T-helper 2 cell (primary cell): Measurements from ENCODE around the gene TJP3.
"Not testable (repeated sequence)": the region's sequence is repeated elsewhere in the genome, so short reads cannot be mapped to it uniquely, and the experiment has no call there.

Experiments used
- DNase-seq, 5 experiments: peaks; one replicate each; pipeline versions ENCODE4 v3.0.0 to v3.0.0-alpha.2; 2012 to 2022
- total RNA-seq, 2 donors: gene quantifications; one replicate each; lab custom pipeline; 2026; lab: John Stamatoyannopoulos, UW

Gene TJP3, protein sequence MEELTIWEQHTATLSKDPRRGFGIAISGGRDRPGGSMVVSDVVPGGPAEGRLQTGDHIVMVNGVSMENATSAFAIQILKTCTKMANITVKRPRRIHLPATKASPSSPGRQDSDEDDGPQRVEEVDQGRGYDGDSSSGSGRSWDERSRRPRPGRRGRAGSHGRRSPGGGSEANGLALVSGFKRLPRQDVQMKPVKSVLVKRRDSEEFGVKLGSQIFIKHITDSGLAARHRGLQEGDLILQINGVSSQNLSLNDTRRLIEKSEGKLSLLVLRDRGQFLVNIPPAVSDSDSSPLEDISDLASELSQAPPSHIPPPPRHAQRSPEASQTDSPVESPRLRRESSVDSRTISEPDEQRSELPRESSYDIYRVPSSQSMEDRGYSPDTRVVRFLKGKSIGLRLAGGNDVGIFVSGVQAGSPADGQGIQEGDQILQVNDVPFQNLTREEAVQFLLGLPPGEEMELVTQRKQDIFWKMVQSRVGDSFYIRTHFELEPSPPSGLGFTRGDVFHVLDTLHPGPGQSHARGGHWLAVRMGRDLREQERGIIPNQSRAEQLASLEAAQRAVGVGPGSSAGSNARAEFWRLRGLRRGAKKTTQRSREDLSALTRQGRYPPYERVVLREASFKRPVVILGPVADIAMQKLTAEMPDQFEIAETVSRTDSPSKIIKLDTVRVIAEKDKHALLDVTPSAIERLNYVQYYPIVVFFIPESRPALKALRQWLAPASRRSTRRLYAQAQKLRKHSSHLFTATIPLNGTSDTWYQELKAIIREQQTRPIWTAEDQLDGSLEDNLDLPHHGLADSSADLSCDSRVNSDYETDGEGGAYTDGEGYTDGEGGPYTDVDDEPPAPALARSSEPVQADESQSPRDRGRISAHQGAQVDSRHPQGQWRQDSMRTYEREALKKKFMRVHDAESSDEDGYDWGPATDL
- total RNA-seq: 15.6 to 16.4 reads per million in 2 donors

DNA sequence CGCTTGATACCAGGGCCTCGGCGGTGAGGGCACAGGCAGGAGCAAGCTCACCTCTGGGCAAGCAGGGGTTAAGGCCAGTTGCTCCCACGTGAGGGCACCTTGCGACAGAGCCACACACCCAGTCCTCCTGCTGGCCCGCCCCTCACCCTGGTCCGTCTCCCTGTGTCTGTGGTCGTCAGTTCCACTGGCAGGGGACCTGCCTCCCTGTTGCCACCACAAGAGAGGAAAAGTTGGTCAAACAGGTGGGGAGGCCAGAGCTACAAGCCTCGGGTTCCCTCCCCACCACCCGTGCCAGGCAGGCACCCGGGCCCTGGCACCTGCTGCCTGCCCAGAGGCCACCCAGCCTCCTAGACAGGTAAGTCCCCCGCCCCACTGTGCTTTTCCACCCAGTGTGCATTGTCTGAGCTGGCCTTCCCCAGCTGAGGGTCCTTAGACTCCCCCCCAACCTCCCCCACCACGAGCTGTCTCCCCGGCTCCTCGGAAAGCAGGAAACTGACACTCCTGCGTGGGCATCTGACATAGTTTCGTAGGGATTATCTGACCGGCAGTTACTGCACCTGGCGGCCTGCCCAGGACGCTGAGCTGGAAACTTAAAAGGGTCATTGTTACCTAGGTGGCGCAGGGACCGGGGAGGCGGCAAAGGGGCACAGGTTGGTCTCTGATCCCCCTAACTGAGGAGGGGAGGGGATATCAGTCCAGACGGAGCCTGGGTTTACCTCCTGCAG, at the start of gene TJP3:
TJP3 (plus strand) TSS at position 178 of the 725 bp plus-strand sequence. CDS start 20,049 bp downstream, outside the sequence.
- no peak for DNase-seq

DNA sequence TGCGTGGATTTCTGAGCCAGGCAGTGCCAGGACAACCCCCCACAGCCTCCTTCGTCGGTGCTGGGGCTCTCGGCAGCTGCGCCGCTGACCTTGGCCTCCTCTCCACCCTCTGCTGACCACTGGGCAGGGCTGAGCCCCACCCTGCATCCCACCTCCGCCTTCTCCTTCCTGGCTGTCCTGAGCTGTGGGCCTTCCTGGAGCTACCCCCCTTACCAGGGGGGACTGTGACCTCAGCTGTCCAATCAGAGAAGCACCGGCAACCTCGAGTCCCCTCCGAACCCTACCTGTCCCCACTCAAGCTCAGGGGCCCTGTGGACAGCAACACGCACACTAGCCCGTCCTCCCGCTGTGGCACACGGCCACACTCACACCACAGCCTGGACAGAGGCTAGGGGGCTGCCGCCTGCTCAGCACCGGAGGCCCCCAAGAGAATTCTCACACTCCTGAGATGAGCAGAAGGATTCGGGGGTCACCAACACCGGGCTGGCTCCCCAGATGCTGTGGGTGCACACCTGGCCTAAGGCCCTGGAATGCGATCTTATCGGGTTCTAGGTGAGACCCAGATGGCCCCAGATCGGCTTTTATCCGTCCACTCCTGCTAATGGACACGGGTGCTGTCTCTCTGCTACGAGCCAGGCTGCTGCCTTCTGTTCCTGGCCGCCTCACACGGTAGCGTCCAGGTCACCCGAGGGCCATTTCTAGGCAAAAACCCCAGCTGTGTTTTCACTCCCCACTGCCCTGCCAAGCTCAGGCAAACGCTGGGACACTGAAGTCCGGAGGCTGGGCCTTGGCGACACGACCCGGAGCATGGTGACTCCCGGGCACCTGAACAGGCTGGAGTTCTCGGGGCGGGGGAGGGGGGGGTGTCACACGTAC, 49.1 kb upstream of the TJP3 start:
- no peak for DNase-seq

- DNase-seq: no peak
These were observed 48.5 kb upstream of the TJP3 start for GRCh38 chr19:3659746-3660112.

GRCh38 chr19:3660493-3661219, 47.5 kb upstream of the TJP3 start:
- DNase-seq: no peak

DNA sequence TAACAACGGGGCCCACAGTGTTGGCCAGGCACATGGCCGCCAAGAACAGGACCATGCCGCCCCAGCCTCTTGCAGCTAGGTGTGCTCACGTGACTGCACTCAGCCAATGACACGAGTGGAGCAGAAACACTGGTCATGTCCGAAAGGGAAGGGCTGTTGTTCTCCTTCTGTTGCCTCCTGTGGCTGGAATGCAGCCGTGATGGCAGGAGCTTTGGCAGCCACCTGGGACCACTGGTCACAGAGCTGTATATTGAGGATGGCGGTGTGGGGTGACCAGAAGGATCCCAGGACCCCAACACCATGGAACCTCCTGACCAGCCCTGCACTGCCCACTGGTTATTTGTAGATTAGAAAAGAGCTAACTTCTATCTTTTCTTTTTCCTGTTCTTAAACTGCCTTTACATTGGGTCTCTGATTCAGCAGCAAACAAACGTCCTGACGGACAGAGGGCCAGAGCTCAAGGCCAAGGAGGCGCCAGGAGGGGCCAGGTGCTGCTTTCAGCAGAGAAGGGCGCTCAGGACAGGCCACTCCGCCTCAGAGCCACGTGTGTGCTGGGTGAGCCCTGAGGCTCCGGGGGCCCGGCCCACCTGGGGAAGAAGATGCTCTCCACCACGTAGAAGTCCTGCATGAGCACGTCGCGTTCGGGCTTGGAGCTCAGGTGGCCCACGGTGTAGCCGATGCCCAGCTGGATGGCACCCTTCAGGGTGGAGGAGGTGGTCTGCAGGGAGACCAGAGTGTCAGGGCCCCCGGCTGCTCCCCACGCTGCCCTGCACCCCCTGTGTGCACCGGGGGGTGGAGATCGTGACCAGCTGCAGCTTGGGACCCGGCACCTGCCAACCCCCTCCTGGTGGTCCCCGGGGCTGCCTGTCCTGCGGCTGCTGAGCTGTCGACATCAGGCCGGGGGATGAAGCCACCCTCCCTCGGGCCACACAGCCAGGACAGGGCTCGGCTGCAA, 46.6 kb upstream of the TJP3 start:
- no peak for DNase-seq

DNA sequence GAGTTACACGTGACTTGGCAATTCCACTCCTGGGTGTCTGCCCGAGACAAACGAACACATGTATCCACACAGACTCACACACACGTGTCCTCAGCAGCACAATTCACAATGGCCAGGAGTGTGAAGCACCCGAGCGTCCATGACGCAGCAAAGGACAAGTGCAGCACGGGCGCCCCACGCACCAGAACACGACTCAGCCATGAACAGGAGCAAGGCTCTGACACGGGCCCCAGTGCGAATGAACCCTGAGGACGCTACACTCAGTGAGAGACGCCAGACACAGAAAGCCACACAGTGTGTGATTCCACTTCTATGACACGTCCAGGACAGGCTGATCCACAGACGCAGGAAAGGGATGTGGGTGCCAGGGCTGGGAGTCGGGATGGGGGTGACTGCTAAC, 44.3 kb upstream of the TJP3 start:
- DNase-seq: no peak

DNA sequence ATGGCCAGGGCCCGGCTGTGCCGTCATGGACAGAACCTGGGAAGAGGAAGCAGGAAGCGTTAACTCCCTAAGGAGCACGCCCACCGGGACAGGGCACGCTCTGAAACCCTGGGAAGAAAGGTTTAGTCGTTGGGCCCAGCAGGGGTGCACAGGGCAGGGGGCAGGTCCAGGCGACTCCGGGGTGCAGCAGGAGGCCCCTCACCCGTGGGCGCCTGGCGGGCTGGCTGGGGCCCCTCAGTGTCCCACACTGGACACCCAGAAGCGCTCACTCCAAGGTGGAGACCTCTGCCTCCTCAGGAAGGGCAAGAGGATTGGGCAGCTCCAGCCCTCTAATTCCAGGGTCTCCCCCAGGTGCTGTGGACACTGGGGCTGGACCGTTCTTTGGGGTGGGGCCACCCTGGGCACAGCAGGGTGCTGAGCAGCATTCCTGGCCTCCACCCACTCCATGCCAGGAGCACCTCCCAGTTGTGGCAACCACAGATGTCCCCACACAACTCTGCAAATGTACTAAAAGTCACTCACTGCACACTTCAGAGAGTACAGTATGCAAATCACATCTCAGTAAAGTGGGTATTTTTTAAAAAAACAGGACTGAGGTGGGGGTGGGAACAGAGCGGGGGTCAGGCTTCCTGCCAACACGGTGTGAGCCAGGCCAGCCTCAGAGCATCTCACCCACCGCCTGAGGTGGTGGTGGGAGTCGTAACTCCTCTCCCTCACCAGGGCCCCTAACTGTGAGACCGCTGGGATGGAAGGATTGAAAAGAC, 43.1 kb upstream of the TJP3 start:
- DNase-seq: no peak

GRCh38 chr19:3665681-3666544, 42.3 kb upstream of the TJP3 start:
- DNase-seq: peak; percentile 45 to 65 (median 64)

- DNase-seq: not testable (repeated sequence)
These were observed 41.7 kb upstream of the TJP3 start for GRCh38 chr19:3666545-3666856.

DNA sequence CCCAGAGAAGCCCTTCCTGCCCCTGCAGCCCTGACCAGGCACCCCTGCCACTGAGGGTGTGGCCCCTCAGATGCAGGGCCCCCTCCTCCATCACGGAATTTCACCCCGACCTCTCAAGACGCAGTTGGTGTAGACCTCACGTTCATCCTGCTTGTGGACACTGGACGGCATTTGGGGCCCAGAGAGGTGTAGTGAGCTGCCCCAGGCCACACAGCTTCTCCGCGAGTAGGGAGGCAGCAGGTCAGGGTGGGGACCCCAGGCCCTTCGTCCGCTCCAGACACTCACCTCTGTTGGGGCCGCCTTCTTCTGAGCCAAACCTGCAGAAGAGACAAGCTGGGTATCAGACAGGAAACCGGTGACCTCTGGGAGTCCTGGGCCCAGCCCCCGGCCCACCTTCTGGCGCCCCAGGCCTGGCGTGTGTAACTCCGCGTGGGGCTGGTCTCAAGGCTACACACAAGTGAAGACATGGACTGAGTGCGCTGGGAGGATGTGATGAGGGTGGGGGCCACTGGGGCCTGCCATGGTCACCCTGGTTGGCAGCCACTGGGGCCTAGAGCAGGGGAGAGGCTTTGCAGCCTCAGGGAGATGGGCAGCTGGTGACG, 41.0 kb upstream of the TJP3 start:
- DNase-seq: no peak

- no peak for DNase-seq
These were observed 40.4 kb upstream of the TJP3 start for GRCh38 chr19:3667766-3668165.

- no peak for DNase-seq
These were observed 39.7 kb upstream of the TJP3 start for GRCh38 chr19:3668331-3669081.

DNA sequence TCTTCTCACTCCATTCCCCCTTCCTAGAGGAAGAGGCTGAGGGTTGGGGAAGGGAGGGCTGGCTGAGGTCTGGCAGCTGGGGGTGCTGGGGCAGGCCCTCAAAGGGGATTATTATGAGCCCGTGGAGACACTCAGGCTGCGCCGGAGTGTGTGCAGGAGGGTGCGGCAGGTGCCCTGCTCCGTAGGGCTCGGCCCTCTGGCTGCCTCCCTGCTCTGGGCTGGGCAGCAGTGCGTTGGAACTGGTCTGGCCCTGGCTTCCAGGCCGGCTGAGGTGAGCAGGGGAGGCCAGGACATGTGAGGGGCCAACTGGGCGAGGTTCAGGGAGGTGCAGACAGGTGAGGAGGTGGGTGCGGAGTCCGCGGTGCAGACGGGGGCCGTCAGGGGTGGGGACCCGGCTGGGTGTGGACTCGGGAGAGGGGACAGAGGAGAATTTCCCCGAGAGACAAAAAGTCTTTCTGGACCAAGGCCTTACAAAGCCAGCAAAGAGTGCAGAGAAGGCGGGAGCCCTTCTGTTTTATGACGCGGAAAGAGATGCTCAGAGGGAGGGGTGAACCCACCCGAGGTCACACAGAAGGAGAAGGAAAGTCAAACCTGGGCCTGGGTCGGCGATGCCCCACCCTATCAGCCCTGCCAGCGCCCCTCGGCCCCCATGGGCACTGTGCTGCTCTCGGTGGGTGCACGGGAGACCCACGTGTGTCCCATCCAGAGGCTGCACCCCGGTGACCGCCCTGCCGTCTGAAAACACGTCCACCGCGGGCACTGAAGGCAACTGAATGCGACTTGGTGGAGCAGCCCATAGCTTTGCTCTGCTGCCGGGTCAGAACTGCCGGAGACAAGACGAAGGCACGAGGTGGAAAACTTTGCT, 38.9 kb upstream of the TJP3 start:
- no peak for DNase-seq

DNA sequence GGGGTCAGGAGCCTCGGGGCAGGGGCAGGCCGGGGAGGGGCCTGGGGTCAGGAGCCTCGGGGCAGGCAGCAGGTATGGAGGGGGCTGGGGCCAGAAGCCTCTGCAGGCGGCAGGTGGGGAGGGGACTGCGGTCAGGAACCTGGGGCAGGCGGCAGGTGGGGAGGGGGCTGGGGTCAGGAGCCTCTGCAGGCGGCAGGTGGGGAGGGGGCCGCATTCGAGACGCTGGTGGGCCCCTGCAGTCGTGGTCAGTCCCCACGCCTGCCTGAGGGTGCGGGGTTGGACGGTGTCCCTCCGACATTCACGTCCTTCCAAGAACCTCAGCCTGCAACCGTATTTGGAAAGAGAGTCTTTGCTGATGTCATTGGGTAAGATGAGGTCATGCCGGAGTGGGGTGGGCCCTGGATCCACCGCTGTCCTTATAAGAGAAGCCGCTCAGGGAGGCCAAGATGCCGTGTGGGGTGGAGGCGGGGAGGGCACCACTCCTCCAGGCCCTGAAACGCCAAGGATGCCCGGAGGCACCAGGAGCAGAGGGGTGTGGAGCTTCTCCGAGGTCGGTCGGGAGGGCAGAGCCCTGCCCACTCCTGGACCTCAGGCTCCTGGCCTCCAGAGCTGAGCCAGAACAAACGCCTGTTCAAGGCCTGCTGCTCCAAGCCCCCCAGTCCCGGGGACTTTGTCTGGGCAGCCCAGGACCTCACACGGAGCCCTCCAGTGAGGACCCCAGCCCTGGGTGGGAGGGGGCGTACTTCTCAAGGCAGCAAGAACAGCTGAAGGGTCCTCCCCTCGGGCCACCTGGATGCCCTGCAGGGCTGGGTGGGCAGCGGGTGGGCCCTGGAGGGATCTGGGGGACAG, 38.0 kb upstream of the TJP3 start:
- no peak for DNase-seq
